Activated B cell treated with CpG ODN at 0.5 μM for 24 hours (primary cell): Measurements from ENCODE around the gene LRRC4C. TPM values are rescaled to one million over a fixed set of nuclear protein-coding genes. Genes with fewer than 3 reads are reported as not detected.
"Not testable (repeated sequence)": the region's sequence is repeated elsewhere in the genome, so short reads cannot be mapped to it uniquely, and the experiment has no call there.

ENCODE experiments used
- ATAC-seq: fragments of 200-7000 bp; cut with Tn5 transposase; one replicate; pipeline ENCODE4 v1.10.0; 2021; ENCODE audit warnings: low read depth, mild to moderate bottlenecking, moderate library complexity
- CTCF ChIA-PET: fragments of 350-600 bp; sonication (Branson Sonifier 250); formaldehyde crosslinking; loops from one replicate; lab custom pipeline; 2021; ENCODE audit warnings: antibody characterized with exemption; lab: Charles Lee
- POLR2A ChIA-PET: fragments of 350-600 bp; sonication (Branson Sonifier 250); formaldehyde crosslinking; loops from one replicate; lab custom pipeline; 2021; ENCODE audit warnings: antibody characterized with exemption; lab: Charles Lee
- DNase-seq: peaks from one replicate; pipeline ENCODE4 v3.0.0; 2022
- H3K27ac Mint-ChIP-seq: one replicate; pipeline ENCODE4 v1.8.0; 2020; ENCODE audit warnings: mixed read lengths
- H3K27me3 Mint-ChIP-seq: one replicate; pipeline ENCODE4 v1.8.0; 2021; ENCODE audit warnings: mixed read lengths
- H3K36me3 Mint-ChIP-seq: one replicate; pipeline ENCODE4 v1.8.0; 2021; ENCODE audit warnings: low read depth, mixed read lengths
- H3K4me1 Mint-ChIP-seq: one replicate; pipeline ENCODE4 v1.8.0; 2021; ENCODE audit warnings: mixed read lengths
- H3K4me3 Mint-ChIP-seq: one replicate; pipeline ENCODE4 v1.8.0; 2020; ENCODE audit warnings: mild to moderate bottlenecking, mixed read lengths
- H3K9me3 Mint-ChIP-seq: one replicate; pipeline ENCODE4 v1.8.0; 2020; ENCODE audit warnings: mixed read lengths
- intact Hi-C: fragments of 100-400 bp; cut with micrococcal nuclease; formaldehyde crosslinking; loops from one replicate; pipeline ENCODE4 v1.15.1; 2024
- total RNA-seq: library from RNA; stranded (reverse); gene quantifications from 2 replicates; pipeline ENCODE4 v1.2.3, GENCODE V29; 2022
- TF ChIP-seq, protein P1 (sequence below): fragments of 200-600 bp; IDR thresholded peaks from one replicate; pipeline ENCODE4 v1.8.0; 2022; ENCODE audit warnings: antibody characterized with exemption, mild to moderate bottlenecking

Gene LRRC4C
- total RNA-seq, 1 donor from 2014 or later: not detected

DNA sequence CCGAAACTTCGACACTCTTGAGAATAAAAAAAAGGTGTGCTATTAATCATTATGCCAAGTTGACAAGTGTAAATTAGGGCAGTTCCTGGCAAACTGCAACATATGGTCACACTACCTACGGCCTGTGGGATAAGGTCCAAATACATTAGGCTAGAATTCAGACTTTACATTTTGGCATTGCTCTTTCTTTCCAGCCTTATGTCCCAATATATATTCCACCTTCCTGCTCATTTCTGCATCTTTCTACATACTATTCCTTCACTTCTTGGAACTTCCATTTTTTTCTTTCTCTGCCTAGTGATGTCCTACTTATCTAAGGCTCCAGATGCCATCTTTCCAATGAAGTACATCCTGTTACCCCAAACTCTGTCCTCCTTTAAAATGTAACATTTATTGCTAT is 577.2 kb downstream of the LRRC4C start:
- Mint-ChIP-seq H3K4me1 (no peaks in the 10 kb centered on the region), H3K4me3 (no peak overlapping the region), H3K27ac (no peak overlapping the region), H3K36me3 (no peaks in the 10 kb centered on the region), H3K9me3 (no peaks in the 10 kb centered on the region), H3K27me3 (no peaks in the 10 kb centered on the region)
- TF ChIP-seq, protein P1, sequence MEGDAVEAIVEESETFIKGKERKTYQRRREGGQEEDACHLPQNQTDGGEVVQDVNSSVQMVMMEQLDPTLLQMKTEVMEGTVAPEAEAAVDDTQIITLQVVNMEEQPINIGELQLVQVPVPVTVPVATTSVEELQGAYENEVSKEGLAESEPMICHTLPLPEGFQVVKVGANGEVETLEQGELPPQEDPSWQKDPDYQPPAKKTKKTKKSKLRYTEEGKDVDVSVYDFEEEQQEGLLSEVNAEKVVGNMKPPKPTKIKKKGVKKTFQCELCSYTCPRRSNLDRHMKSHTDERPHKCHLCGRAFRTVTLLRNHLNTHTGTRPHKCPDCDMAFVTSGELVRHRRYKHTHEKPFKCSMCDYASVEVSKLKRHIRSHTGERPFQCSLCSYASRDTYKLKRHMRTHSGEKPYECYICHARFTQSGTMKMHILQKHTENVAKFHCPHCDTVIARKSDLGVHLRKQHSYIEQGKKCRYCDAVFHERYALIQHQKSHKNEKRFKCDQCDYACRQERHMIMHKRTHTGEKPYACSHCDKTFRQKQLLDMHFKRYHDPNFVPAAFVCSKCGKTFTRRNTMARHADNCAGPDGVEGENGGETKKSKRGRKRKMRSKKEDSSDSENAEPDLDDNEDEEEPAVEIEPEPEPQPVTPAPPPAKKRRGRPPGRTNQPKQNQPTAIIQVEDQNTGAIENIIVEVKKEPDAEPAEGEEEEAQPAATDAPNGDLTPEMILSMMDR: no peak
- ChIA-PET POLR2A (no interaction called here), CTCF (no interaction called here)
- intact Hi-C loops: no loop called here
- ATAC-seq (no peak), DNase-seq (no peak)

DNA sequence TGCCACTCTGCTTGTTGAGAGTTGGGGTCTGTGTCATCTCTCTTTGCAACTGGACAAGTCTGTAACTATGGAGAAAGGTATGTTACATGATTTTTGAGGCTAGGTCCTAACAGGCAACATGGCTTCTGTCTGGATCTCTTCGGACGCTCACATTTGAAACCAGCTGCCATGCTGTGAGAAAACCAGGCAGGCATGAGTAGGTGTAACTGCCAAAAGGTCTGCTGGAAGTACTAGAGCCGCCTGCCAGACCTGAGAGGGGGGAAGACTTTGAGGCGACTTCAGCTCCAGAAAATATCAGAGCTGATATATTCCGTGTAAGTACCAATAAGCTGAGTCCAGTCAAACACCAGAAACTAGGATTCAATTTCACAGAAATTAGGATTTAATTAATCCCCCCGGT is 579.5 kb downstream of the LRRC4C start:
- DNase-seq: no peak
- TF ChIP-seq, protein P1: no peak
- Mint-ChIP-seq H3K4me3 (no peak overlapping the region), H3K27ac (no peak overlapping the region), H3K27me3 (no peaks in the 10 kb centered on the region), H3K36me3 (no peaks in the 10 kb centered on the region), H3K9me3 (peaks cover 7% of the 10 kb centered on the region), H3K4me1 (no peaks in the 10 kb centered on the region)
- POLR2A ChIA-PET: no interaction called here
- no peak for ATAC-seq
- intact Hi-C loops: no loop called here
- CTCF ChIA-PET: no interaction called here

DNA sequence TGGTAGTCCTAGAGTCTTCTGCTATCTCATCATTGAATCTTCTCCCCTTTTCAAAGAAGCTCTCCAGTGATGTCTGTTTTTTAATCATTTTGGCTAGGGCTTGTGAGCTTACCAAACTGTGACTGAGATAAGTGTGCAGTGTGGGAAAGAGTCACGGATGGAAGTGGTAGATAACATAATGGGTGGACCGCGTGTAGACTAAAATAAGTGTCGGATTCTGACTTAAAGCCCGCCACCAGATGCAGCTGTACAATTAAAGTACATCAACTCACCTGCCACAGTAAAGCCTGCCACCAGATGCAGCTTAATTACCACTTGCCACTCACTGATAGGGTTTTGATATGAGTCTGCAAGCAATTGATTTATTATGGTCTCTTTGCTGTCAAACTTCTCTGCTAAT is 581.5 kb downstream of the LRRC4C start:
- POLR2A ChIA-PET: no interaction called here

DNA sequence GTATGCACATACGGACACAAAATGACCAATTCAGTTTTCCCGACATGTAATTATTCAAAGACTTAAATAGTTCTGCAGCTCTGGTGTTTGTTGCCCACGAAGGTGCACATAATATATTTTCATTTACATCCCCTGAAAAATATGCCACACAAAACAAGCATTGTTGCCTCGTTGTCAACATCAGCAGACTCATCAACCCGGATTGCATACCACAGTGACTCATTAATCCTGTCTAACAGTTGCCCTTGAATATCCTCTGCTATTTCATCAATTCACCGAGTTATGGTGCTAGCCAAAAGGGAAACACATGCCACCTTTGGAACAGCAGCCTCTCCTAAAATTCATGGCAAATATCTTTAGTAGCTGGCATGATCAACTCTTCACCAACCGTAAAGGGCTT is 582.2 kb downstream of the LRRC4C start:
- peaks cover 7% of the 10 kb centered on the region for H3K9me3 Mint-ChIP-seq
- ChIA-PET POLR2A (no interaction called here), CTCF (no interaction called here)
- H3K36me3 Mint-ChIP-seq: no peaks in the 10 kb centered on the region
- no peak for ATAC-seq
- DNase-seq: no peak
- H3K4me3 Mint-ChIP-seq: no peak overlapping the region
- H3K27me3 Mint-ChIP-seq: no peaks in the 10 kb centered on the region
- no peaks in the 10 kb centered on the region for H3K4me1 Mint-ChIP-seq
- H3K27ac Mint-ChIP-seq: no peak overlapping the region
- TF ChIP-seq, protein P1: no peak
- intact Hi-C loops: no loop called here

More for the DNA sequence above, 581.5 kb downstream of the LRRC4C start:
- intact Hi-C loops: no loop called here
- DNase-seq (no peak), ATAC-seq (no peak)
- Mint-ChIP-seq H3K4me1 (no peaks in the 10 kb centered on the region), H3K36me3 (no peaks in the 10 kb centered on the region), H3K27me3 (no peaks in the 10 kb centered on the region), H3K9me3 (peaks cover 7% of the 10 kb centered on the region), H3K27ac (no peak overlapping the region), H3K4me3 (no peak overlapping the region)
- CTCF ChIA-PET: no interaction called here
- TF ChIP-seq, protein P1: no peak

DNA sequence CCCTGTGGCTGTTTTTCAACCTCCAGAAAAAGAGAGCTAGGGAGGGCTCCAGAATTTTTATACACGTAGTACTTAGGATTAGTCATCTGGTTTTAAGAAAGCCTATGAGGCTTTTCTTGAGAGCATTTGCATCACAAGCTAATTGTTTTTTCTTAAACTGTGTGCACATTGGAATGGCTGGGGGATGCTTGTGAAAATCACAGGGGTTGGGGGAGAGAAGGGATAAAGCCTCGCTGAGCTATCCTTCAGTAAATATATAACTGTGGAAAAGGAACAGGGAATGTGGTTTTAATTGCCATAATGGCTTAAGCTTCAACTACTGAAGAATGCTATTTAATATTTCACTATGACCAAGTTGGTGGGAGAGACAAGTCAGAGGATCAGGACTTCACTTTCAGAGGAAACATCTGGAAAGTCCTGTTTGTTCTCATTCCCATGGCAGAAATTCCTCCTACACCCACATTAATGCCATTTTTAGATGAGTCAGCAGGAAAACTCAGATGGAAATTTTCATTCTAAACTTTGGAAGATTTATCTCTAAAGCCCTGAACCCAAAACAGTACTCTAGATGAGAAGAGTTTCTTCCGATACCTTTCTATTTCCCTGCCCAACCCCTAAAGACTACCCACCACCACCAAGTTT is 591.3 kb downstream of the LRRC4C start:
- Mint-ChIP-seq H3K36me3 (no peaks in the 10 kb centered on the region), H3K4me3 (no peak overlapping the region), H3K9me3 (peaks cover 4% of the 10 kb centered on the region), H3K27me3 (no peaks in the 10 kb centered on the region), H3K27ac (no peak overlapping the region), H3K4me1 (no peaks in the 10 kb centered on the region)
- TF ChIP-seq, protein P1: no peak
- no peak for DNase-seq
- no peak for ATAC-seq
- intact Hi-C loops: no loop called here
- ChIA-PET CTCF (no interaction called here), POLR2A (no interaction called here)

DNA sequence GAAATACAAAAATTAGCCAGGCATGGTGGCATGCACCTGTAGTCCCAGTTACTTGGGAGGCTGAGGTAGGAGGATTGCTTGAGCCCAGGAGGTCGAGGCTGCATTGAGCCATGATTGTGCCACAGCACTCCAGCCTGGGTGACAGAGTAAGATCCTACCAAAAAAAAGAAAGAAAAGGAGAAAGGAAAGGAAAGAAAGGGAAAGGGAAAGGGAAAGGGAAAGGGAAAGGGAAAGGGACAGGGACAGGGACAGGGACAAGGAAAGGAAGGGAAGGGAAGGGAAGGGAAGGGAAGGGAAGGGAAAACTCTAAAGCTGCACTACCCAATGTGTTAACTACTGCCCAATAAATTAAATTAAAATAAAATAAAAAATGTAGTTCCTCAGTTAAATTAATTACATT is 601.7 kb downstream of the LRRC4C start:
- POLR2A ChIA-PET, ATAC-seq, CTCF ChIA-PET, H3K4me1 Mint-ChIP-seq, H3K36me3 Mint-ChIP-seq, H3K9me3 Mint-ChIP-seq, H3K4me3 Mint-ChIP-seq, DNase-seq, intact Hi-C loops, H3K27ac Mint-ChIP-seq, H3K27me3 Mint-ChIP-seq: not testable (repeated sequence)
